ENCODE measurements around the gene ZNF821. TPM values are rescaled to one million over a fixed set of nuclear protein-coding genes. Genes with fewer than 3 reads are reported as not detected.

The ZNF821 gene
- total RNA-seq, 6 experiments from 2014 or later: 4.1 to 6.2 (median 4.7) TPM

DNA sequence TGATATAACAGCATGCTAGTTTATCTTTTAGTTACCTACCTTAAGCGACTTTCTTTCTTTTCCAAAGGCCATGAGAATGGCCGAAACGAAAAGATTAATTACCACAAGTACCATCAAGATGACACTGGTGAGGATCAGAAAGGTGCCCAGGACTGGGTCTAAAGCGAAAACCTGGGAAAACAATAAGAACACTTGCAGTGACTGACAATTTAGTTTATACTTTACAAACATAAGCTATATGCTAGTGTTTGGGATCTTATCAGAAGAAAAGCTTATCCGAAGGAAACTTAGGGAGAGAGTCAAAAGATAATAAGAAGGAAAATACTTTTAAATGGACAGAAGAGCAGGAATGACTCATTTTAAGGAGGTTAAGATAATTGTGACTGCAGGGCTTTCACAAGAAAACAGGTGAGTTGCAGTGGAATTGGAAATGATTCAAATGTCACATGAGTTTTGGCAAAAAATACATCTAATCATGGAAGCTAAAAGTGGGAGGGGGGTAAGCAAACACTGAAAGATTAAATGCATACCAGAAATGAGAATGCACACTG lies 46.1 kb upstream of the ZNF821 start:
- H3K27ac Mint-ChIP-seq: peak overlapping the region; percentile 38; the same call in 1 of the 2 replicates
- H3K27me3 Mint-ChIP-seq (ENCODE audit: insufficient read depth): peaks cover 2% of the 10 kb centered on the region; the same call in 1 of the 2 replicates
- peaks cover 68% of the 10 kb centered on the region for H3K4me1 Mint-ChIP-seq (ENCODE audit: low read depth)
- H3K4me3 Mint-ChIP-seq: no peak overlapping the region
- DNase-seq: no peak
- TF ChIP-seq, protein P1, sequence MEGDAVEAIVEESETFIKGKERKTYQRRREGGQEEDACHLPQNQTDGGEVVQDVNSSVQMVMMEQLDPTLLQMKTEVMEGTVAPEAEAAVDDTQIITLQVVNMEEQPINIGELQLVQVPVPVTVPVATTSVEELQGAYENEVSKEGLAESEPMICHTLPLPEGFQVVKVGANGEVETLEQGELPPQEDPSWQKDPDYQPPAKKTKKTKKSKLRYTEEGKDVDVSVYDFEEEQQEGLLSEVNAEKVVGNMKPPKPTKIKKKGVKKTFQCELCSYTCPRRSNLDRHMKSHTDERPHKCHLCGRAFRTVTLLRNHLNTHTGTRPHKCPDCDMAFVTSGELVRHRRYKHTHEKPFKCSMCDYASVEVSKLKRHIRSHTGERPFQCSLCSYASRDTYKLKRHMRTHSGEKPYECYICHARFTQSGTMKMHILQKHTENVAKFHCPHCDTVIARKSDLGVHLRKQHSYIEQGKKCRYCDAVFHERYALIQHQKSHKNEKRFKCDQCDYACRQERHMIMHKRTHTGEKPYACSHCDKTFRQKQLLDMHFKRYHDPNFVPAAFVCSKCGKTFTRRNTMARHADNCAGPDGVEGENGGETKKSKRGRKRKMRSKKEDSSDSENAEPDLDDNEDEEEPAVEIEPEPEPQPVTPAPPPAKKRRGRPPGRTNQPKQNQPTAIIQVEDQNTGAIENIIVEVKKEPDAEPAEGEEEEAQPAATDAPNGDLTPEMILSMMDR (IDR thresholded peaks at IDR 0.05): no peak
- H3K36me3 Mint-ChIP-seq (ENCODE audit: low read depth): peaks cover 37% of the 10 kb centered on the region
- H3K9me3 Mint-ChIP-seq: no peaks in the 10 kb centered on the region

DNA sequence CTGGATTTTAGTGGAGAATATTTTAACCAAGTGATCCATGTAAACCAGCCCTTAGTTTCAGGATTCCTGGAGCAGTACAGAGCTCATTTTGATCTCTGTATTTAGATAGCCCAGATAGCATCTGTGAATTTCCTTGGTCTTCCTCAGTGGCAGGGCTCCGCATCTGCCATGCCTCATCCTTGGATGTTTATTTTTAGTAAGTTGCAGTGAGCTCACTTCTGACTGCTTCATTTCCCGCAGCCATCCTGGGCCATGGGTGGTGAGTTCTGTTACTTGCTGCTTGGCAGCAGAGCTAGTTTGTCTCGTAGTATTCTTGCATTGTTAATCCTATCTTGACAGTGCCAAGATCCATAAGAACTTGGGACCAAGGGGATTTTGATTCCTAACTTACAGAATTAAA lies 45.1 kb upstream of the ZNF821 start:
- H3K27me3 Mint-ChIP-seq (ENCODE audit: insufficient read depth): no peaks in the 10 kb centered on the region
- H3K4me3 Mint-ChIP-seq: peak overlapping the region; percentile 65
- peak overlapping the region; percentile 79 for H3K27ac Mint-ChIP-seq
- DNase-seq: peak; percentile 79
- no peaks in the 10 kb centered on the region for H3K9me3 Mint-ChIP-seq
- peaks cover 71% of the 10 kb centered on the region for H3K4me1 Mint-ChIP-seq (ENCODE audit: low read depth)
- peaks cover 34% of the 10 kb centered on the region for H3K36me3 Mint-ChIP-seq (ENCODE audit: low read depth)
- TF ChIP-seq, protein P1 (IDR thresholded peaks at IDR 0.05): no peak

DNA sequence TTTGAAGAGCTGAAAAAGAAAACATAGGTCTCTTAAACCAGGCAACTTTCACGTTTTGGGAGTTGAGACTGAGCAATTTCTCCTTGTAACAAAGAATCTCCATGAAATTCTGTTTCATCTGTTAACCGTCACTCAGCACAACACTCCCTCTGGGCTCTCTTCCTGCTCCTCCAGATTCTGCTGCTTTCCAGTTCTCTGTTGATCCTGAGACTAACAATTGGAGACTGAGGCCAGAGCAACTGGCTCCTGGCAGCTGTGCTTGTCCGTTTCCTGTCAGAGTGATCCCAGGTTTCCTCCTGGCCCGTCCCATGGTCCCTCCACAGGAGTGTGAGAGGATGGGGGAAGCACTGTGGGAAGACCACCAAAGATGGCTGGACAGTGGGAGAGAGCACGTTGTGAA lies 43.8 kb upstream of the ZNF821 start:
- H3K9me3 Mint-ChIP-seq: no peaks in the 10 kb centered on the region
- peaks cover 36% of the 10 kb centered on the region for H3K36me3 Mint-ChIP-seq (ENCODE audit: low read depth)
- no peak for DNase-seq
- peaks cover 71% of the 10 kb centered on the region for H3K4me1 Mint-ChIP-seq (ENCODE audit: low read depth)
- peak overlapping the region; percentile 39 for H3K4me3 Mint-ChIP-seq
- H3K27ac Mint-ChIP-seq: peak overlapping the region; percentile 79
- H3K27me3 Mint-ChIP-seq (ENCODE audit: insufficient read depth): no peaks in the 10 kb centered on the region
- TF ChIP-seq, protein P1 (IDR thresholded peaks at IDR 0.05): no peak

DNA sequence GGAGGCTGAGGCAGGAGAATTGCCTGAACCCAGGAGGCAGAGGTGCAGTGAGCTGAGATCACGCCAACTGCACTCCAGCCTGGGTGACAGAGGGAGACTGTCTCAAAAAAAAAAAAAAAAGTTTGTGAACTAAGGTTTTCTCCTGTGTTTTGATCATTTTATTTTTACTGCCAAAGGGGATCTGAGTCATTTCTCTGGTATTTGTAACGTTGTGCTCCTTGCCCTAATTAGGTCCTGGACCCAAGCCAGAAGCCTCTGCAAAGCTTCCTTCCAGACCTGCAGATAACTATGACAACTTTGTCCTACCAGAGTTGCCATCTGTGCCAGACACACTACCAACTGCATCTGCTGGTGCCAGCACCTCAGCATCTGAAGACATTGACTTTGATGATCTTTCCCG lies 43.4 kb upstream of the ZNF821 start:
- Mint-ChIP-seq H3K36me3 (ENCODE audit: low read depth) (peaks cover 40% of the 10 kb centered on the region), H3K9me3 (no peaks in the 10 kb centered on the region), H3K4me1 (ENCODE audit: low read depth) (peaks cover 74% of the 10 kb centered on the region), H3K27me3 (ENCODE audit: insufficient read depth) (no peaks in the 10 kb centered on the region), H3K27ac (peak overlapping the region; percentile 79), H3K4me3 (peak overlapping the region; percentile 39)
- DNase-seq: peak; percentile 95
- TF ChIP-seq, protein P1 (IDR thresholded peaks at IDR 0.05): no peak

DNA sequence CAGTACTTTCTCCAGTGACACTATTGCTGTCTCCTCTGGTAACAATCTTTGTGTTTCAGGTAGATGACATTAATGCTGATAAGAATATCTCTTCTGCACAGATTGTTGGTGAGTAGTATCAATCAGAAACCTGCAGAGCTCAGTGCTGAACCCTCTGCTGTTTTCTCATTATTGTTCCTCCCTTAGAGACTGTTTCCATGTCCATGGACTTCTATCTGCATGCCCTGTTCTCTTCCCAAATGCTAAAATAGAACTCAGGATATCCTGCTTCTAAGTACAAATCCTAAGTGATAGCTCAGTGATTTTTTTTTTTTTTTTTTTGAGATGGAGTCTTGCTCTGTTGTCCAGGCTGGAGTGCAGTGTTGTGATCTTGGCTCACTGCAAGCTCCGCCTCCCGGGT lies 40.7 kb upstream of the ZNF821 start:
- peaks cover 57% of the 10 kb centered on the region for H3K36me3 Mint-ChIP-seq (ENCODE audit: low read depth)
- TF ChIP-seq, protein P1 (IDR thresholded peaks at IDR 0.05): no peak
- no peak overlapping the region for H3K4me3 Mint-ChIP-seq
- H3K27me3 Mint-ChIP-seq (ENCODE audit: insufficient read depth): no peaks in the 10 kb centered on the region; the same call in 1 of the 2 replicates
- H3K9me3 Mint-ChIP-seq: no peaks in the 10 kb centered on the region
- H3K4me1 Mint-ChIP-seq (ENCODE audit: low read depth): peaks cover 67% of the 10 kb centered on the region
- H3K27ac Mint-ChIP-seq: no peak overlapping the region; the same call in 1 of the 2 replicates
- no peak for DNase-seq

Measured in HFFc6 (cell line).